22Rv1 (cell line): ENCODE results near the gene DIS3L.

ENCODE experiments used
- H3K27ac ChIP-seq: fragments of 450-650 bp; 2 replicates; pipeline ENCODE4 v1.5.1; 2017
- CTCF ChIP-seq: fragments of 450-650 bp; IDR thresholded peaks from 2 replicates; pipeline ENCODE4 v1.5.1; 2017; ENCODE audit warnings: mild to moderate bottlenecking
- ZFX ChIP-seq: fragments of 450-650 bp; IDR thresholded peaks from 2 replicates; pipeline ENCODE4 v1.6.1; 2017; ENCODE audit warnings: antibody characterized with exemption, borderline replicate concordance

Gene DIS3L

GRCh38 chr15:66291816-66292570 lies 1.4 kb upstream of the DIS3L start:
- H3K27ac ChIP-seq, result peak overlapping the region; percentile 83
- no peak for TF ChIP-seq ZFX
- no peak for TF ChIP-seq CTCF

- H3K27ac ChIP-seq, result peak overlapping the region; percentile 83
Observed at GRCh38 chr15:66292571-66293418, 573 bp upstream of the DIS3L start.

GRCh38 chr15:66294157-66294931 lies 976 bp downstream of the DIS3L start:
- no peak for TF ChIP-seq ZFX
- TF ChIP-seq CTCF, result no peak

More at GRCh38 chr15:66292571-66293418, 573 bp upstream of the DIS3L start:
- TF ChIP-seq ZFX (no peak), CTCF (no peak)

GRCh38 chr15:66294932-66295235 lies 1.5 kb downstream of the DIS3L start:
- H3K27ac ChIP-seq, result peak overlapping the region; percentile 83; the same call in 1 of the 2 replicates
- no peak for TF ChIP-seq ZFX
- TF ChIP-seq CTCF, result no peak

More at GRCh38 chr15:66294157-66294931, 976 bp downstream of the DIS3L start:
- peak overlapping the region; percentile 83 for H3K27ac ChIP-seq

GRCh38 chr15:66296186-66296585 lies 2.8 kb downstream of the DIS3L start:
- H3K27ac ChIP-seq, result no peak overlapping the region
- TF ChIP-seq ZFX (no peak), CTCF (no peak)

- no peak for TF ChIP-seq CTCF
- TF ChIP-seq ZFX, result no peak
- no peak overlapping the region for H3K27ac ChIP-seq
Observed at GRCh38 chr15:66298803-66299251, 5.5 kb downstream of the DIS3L start.
